ENCODE data around the gene SCO1.

DNA sequence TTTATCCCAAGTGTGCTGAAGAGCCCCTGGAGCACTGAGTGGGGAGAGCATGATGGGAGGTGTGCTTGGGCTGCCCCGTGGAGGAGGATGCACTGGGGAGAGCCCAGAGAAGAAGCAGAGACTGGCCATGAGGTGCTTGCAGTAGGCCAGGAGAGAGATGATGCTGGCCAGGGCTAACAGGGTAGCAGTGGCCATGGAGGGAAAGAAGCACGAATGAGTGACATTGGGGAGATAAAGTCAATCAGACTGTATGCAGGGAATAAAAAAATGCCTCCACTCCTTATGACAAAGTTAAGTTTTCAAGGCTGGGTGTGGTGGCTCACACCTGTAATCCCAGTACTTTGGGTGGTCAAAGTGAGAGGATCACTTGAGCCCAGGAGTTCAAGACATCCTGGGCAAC is 37.9 kb upstream of the SCO1 start:
- no peak for TF ChIP-seq GATA2 (IDR thresholded peaks at IDR 0.05; ENCODE audit: low read depth, low read length)
- TF ChIP-seq GATA3 (IDR thresholded peaks at IDR 0.05; ENCODE audit: low read depth, low read length), result no peak
